HTR-8/SVneo (cell line): ENCODE measurements around the gene ATOH8.
A peak's percentile ranks its signal among the peaks of the same experiment; 100 is the strongest.

Source experiments
- DNase-seq: peaks from one replicate; pipeline ENCODE4 v3.0.0; 2011; ENCODE audit warnings: low spot score, mixed read lengths; ENCODE audit not compliant: insufficient read length
- FAIRE-seq: peaks from 2 replicates; lab custom pipeline; 2011; peaks lifted over from hg19 to GRCh38; lab: Jason Lieb, UNC

ATOH8 gene

DNA sequence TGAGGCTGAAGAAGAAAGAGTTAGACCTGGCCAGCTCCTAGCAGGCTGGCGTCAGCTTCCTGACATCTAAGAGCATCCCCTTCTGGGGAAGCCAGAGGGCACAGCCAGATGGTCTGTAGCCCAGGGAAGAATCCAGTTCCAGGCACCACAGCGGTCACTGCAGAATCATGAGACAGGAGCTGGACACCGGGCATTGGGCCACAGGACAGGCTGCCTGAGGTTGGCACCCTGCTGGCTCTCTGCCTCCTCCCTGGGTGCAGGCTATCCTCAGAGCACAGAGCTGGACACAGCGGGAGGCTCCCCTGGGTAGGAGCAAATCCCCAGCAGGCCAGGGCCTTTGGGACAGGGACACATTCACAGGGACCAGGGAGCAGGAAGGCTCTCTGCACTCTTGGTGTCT is 19.8 kb upstream of the ATOH8 start:
- FAIRE-seq: no peak
- no peak for DNase-seq

DNA sequence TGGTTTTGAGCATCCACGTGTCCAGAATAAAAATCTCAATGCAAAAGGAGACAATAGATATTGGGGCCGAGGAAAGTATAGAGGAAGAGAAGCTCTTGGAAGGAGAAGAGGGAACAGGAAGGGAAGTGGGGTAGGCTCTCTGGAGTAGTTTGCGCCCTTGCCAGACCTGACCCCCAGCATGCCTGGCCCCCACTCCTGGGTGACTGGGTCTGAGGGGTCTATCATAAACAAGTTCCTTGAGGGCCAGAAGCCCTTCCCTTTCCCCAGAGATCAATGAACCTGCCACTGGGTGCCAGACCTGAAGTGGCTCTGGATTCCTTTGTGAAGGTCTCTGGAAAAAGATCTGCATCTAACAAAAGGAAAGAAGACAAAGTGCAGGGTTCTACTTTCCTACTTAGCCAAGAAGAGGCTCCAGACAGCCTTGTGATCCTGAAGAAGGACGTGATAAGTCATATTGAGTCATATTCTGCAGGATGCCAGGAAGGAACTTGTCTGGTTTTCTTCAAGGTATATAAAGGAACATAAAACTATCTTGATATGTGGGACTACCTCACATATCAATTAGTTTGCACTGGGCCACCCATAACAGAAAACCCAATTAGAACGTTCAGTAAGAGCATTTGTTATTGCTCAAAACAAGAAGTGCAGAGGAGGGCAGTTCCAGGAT is 18.7 kb upstream of the ATOH8 start:
- DNase-seq (no peak), FAIRE-seq (no peak)

DNA sequence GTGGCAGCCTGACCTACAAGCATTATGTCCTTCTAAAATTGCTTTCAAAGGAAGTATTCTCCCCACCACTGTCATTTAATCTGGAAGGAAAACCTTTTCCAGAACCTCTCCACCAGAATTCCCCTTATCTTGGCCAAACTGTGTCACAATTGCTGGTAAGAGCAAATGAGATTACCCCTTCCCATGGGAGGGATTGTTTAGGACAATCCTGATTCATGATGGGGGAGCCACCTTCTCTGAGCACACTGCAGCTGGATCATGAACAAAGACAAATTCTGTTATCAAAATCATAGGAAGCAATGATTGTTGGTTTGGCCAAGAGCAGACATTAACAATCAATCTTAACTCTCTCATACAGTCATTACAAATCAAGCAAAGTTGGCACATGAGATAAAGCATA is 18.1 kb upstream of the ATOH8 start:
- DNase-seq (no peak), FAIRE-seq (no peak)

DNA sequence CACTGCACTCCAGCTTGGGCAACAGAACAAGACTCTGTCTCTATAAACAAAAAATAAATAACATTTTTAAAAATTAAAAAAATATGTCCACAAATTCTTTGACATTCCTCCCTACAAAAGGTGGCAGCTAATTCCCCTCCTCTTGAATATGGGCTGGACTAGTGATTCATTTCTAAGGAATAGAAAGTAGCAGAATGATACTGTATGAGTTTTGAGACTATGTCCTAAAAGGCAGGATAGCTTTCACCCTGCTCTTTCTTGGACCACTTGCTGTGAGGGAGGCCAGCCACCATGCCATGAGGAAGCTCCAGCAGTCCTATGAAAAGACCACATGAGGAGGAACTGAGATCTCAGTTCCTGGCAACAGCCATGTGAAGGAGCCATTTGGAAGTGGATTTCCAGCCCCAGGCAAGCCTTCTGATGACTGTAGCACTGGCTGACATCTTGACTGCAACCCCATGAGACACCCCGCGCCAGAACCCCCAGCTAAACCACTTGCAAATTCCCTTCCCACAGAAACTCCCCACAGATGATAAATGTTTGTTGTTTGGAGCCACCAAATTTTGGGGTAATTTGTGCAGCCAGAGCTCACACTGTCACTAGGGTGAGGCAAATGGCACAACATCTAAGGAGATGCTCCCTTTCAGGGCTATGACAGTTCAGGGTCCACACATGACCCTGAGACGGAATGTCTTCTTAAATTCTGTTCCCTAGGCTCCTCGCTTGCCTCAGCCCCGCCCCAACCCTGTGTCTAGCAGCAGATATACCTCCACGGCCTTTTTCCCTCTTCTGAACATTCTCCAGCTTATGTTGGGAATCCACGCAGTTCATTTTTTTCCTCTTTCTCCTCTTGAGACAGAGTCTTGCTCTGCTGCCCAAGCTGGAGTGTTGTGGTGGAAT is 17.1 kb upstream of the ATOH8 start:
- FAIRE-seq (no peak), DNase-seq (no peak)

DNA sequence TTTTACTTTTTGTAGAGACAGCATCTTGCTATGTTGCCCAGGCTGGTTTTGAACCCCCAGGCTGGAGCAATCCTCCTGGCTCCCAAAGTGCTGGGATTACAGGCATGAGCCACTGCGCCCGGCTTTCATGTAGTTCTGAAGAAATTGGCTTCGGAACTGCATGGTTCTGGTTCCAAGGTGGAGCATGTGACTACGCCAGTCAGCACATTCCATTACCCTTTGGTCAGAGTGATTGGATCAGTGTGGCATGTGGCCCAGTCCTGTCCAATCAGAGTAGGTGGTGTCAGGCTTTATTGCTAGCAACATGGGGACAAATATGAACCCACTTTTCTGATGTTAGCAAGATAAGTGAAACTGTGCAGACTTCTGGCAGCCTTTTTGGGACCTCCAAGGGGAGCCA is 16.3 kb upstream of the ATOH8 start:
- DNase-seq (no peak), FAIRE-seq (no peak)

DNA sequence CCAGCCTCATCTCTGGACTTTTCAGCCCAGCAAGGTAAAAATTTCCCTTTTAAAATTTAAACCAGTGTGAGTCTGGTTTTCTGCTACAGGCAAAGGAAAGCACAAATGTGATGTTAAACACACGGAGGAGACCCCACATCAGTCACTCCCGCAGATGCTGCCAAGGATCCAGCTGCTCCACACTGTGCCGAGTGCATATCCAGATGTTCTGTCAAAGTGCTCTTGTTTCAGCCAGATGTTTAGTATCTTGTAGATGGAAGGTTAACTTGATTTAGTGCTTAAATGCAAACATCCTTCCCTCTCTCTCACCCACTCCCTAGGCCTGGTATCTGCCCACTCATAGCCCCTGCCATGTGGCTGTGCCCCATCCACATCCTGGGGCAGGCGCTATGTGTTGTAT is 15.8 kb upstream of the ATOH8 start:
- DNase-seq (no peak), FAIRE-seq (no peak)

DNA sequence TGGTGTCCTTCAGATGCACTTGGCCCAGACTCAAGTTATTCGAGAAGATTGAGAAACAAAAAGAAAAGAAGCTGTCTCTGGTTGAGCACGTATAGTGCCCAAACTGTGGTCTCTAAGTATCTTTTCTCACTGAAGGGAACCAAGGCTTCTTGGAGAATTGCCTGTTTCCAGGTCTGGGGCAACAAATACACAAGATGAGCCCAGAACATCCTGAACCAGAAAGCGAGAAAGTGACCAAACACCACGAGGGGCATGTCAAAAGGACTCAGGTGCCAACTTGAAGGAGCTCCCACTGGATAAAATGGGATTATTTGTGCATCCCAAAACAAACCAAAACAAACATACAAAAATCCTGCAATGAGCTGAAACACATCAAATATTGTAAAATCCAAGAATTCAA is 13.6 kb upstream of the ATOH8 start:
- FAIRE-seq (no peak), DNase-seq (no peak)

DNA sequence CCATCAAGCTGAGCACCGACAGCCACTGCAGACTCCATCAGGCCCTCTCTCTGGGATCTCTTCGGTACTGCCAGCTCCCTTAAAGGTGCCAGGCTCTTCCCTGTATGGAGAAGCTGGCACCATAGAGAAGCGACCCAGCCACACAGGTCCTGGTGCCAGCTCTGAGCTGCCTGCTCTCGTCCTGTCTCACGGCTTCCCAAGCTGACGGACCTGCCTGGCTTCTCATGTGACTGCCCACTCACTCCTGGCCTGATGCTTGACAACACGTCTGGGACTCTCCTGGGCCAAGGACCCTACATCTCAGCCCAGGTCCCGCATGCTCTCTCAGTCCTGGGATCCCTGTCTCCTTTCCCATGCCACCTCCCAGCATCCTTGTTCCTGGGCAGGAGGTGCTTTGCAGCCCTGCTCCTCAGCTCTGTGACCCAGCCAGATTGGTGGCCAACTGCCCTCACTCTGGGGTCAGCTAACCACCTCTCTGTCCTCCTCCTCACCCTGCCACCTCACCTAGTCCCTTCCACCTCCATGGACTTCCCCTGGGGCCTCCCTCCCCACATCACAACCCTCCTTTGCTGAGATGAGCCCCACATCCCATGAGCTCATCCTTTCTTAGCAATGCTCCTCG is 12.5 kb upstream of the ATOH8 start:
- peak; percentile 71 for FAIRE-seq
- DNase-seq: no peak

DNA sequence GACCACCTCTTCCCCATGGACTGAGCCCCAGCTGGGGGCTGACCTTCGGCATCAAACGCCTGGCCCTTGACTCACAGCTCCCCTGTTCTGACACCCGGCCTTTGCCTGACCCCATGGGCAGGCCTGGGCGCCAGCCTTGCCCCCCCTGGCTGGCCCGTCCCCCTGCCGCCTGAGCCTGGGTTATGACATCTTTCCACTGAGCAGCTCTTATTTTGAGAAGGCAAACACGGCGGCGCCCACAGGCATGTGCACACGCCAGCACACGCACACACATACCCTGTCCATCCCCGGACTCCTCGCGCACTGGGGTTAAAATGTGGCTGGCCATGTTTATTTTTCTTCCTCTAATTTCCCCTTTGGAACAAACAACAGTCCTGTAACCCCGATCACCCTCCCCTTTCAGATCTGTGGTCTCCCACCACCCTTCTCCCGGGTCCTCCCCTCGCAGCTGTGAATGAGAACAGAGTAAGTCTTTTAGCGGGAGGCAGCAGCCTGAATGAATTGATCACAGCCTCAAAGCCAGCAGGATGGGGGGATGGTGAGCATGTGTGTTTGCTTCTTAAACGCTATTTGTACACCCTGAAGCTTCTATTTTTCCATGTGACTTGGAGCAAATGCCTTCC is 11.8 kb upstream of the ATOH8 start:
- peak; percentile 53 for DNase-seq
- no peak for FAIRE-seq

DNA sequence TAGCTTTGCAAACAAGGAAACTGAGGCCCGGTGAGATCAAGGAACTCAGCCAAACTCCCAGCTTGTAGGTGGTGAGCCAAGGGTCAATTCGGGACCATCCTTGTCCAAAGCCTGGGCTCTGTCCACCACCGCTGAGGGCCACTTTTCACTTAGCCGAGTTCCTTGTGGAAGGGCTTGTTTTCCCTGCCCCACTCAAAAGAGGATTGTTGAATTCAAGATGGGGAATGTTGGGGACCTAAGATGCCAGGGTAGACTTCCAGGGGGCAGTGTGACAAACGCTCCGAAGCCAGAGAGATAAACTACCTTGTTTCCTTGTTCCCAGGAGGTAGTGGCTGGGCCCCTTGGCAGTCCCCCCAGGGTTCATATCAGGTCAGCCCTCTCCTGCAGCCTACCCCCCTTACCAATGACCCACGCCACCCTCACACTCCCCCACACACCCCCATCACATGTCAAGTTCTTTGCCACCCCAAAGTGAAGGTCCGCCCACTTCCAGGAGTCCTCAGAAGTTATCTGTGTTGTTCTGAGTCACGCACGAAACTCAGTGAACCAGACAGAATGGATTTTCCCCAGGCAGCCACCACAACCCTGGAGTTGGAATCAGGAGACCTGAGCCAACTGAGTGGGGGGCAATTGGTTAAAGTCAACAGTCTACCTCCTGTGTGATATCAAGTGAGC is 10.3 kb upstream of the ATOH8 start:
- DNase-seq (no peak), FAIRE-seq (no peak)

DNA sequence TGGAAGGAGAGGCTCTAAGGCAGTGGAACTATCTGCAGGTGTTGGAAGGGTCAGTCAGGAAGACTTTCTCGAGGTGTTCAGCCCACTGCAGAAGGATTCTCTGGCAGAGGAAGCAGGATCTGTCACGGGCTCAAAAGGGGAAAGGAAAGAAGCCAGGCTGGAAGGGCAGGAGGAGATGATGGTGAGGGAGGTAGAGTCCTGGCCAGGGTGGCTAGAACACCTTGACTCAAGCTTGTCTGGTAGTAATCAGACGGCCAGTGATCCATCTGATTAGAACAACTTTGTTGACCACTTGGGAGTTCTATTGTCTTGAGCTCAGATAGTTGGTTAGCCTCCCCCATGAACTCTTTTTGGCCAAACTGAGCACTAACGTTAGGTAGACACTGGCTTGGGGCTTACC is 9.7 kb upstream of the ATOH8 start:
- FAIRE-seq: no peak
- no peak for DNase-seq

DNA sequence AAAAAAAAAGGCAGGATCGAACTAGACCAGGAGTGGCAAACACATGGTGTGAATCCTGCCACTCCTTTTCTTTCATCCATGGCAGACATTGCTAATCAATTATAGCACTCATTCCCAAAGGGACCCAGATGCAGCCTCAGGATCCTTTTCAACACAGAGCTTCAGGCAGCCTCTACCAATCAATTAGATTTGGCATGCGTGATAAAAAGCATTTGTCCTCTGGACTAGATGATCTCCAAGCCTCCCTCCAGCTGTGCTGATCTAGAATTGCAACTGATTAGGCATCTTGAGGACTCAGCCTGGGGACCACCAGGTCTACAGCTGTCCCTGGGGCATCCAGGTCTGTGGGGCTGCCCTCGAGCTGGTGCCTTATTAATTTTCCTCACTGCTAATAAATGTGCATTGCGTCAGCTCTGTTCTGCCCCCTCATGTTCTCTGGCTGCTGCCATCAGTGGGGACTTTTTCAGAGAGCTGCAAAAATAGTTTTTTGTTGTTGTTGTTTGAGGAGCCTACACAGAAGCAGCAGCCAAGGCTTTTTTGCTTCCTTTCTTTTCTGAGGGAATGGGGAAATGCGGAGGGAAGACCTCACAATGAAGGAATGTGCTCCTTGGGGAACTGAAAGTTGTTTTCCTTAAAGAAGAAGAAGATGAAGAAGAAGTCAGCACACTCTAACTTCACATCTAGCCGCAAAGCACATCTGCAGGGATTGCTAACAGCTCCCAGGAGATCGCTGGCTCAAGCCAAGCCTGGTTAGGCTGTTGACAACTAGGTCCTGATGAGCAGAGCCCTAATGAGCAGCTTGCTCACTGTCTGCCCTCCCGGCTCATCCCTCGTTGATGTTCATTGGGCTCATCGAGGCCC is 8.8 kb upstream of the ATOH8 start:
- FAIRE-seq: no peak

DNA sequence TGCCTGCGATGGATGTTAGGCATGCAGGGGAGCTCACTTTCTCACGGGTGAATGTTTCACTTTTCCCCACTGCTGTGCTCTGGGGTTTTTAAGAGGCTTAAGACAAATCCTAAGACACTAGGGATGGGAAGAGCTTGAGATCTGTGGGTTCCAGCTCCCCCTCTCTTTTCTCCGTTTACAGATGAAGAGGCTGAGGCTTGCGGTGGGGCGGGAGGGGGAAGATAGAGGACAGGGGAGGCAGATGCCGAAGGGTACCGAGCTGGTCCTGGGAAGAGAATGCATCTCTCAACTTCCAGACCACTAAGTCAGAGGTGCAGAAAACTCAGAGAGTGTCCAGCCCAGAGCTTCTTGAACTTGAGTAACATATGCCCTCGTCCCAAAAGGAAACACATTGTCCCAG is 8.2 kb upstream of the ATOH8 start:
- DNase-seq (no peak), FAIRE-seq (no peak)

More for the DNA sequence above, 8.8 kb upstream of the ATOH8 start:
- no peak for DNase-seq

DNA sequence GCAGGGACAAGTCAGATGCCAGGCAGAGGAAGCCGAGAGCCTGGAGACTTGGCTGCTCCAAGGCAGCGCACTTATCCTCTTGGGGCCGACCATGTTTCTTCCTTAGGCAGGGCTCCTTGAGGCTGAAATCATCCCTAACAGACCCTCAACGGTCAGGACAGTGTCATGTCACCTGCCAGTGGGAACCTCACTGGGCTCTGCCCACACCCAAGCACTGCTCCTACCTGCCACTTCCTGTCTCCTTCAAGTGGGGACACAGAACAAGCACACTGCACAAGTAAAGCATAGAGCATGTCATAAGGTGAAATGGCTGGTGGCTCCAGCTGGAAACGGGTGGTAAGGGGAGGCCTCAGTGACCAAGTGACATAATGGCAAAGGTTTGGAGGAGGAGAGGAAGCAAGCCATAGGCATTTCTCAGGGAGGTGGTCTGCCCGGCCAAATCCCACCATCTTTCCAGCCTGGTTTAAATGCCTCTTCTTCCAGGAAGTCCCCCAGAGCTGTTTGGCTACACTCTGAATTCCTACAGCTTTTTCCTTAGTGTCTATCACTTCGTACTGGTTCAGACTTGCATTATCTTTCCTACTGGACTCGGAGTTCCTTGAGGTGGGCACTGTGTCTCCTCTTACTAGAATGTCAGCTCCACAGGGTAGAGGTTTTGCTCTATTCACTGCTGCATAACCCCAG is 7.3 kb upstream of the ATOH8 start:
- no peak for FAIRE-seq
- DNase-seq: no peak

DNA sequence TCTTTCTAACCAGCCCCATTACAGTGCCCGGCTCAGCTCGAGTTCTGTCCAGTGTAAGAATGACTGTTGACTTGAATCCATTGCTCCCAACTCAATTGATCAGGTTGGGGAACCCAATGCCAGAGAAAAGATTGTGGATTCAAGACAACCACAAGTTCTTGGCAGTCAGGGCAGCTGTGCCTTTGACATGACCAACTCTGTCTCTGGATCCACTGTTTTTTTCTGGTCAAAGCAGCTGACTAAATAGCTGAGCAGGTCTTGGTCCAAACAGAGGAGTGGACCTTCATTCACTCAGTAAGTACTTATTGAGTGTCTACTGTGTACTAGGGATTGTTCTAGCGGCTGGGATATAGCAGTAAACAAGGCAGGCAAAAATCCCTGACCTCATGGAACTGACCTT is 6.3 kb upstream of the ATOH8 start:
- DNase-seq (no peak), FAIRE-seq (no peak)

DNA sequence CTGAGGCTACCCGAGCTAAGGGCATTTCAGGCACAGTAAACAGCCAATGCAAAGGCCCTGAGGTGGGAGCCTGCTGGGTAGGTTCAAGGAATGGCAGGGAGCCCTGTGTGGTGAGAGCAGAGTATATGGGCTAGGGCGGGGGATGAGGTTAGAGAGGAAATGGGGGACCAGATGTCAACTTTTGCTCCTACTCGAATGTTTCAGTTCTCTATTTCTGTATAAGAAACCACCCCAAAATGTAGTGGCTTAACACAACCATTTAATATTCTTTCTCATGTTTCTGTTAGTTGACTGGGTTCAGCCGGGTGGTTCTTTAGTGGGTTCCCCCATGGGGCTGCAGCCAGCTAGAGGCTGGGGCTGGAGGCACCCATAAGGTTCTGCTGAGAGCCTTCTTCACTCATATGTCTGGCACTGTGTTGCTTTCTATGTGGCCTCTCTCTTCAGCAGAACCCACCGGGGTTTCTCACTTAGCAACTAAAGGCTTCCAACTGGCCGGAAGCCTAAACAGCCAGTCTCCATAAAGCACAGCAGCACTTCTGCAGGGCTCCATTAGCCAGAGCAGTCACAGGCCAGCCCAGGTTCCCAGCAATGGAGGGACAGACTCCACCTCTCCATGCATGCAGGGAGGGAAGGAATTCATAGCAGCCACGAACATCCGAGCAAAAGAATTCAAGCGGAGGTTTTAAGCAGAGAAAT is 5.6 kb upstream of the ATOH8 start:
- DNase-seq: no peak
- no peak for FAIRE-seq

DNA sequence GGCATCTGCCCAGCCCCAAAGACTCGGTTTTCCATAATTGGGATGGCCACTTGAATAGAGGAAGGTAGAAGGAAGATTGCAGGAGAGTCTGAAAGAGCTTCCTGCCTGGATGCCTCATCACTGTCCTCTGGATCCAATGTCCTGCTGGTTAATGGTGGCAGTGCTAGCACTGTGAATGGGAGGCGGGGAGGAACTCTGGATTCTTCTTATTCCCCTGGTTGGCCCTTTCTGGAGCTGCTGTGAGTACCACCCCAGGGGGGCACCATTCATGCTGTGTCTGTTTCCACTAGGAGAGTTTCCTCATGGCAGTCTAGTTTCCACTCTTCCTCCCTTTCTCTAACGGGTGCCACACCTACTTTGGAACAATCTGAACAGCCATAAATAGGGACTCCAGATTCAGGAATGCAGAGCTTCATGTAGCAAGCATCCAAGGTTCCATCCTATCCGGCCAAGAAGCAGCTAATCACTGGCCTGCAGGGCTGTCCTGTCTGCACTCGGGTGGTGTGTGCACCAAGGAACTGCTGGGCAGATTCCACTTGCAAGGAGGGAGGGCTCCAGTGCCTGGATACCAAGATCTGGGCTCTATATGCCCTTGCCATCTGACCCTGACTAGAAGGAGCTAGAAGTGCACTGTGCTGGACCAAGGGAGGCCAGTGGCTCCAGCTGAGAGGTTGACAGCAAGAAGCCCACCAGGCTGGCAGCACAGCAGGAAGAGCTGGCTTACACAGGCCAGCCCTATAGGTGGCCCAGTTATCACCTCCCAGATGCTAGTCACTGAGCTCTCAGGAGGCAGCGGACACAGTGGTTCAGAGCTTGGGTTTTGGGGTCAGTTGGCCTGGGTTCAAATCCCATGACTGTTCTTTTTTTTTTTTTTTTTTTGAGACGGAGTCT is 4.6 kb upstream of the ATOH8 start:
- FAIRE-seq: peak; percentile 77
- no peak for DNase-seq
